Posterior cingulate gyrus (tissue), 11 donors: ENCODE data around the gene OCSTAMP.

Experiments
- DNase-seq, 10 donors: peaks; one replicate each; pipeline versions ENCODE4 v3.0.0 to v3.0.0-alpha.2; 2020 to 2021; ENCODE audit warnings: mixed read lengths in 3 of 10
- intact Hi-C: fragments of 100-400 bp; cut with DNase I; formaldehyde crosslinking; loops from one replicate; pipeline ENCODE4 v1.15.1; 2023

The OCSTAMP gene

GRCh38 chr20:46523108-46523507 is 27.3 kb downstream of the OCSTAMP start:
- DNase-seq: no peak
- intact Hi-C loops: loop anchor here (5.0 kb wide), 1 partner anchor 159 kb away; no protein-coding TSS in a partner anchor

- peak; percentile 34 to 94 (median 64) for DNase-seq
- intact Hi-C loops: loop anchor here (5.0 kb wide), 1 partner anchor 161 kb away; no protein-coding TSS in a partner anchor
These were observed 29.4 kb downstream of the OCSTAMP start for GRCh38 chr20:46520976-46521579.

DNA sequence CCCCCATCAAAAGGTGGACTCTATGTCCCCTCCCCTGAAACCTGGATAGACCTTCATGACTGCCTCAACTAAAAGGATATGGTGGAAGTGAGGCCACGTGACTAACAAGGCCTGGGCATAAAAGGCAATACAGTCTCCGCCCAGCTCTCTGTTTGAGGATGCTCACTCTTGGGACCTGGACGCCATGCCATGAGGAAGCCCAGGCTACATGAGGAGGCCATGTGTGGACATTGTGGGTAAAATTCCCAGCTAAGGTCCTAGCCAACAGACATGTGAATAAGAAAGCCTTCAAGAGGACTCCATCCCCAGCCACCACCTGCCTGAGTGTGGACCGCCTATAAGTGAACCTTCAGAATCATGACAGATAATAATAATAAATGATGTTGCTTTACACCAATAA is 29.9 kb downstream of the OCSTAMP start:
- intact Hi-C loops: loop anchor here (5.0 kb wide), 1 partner anchor 162 kb away; no protein-coding TSS in a partner anchor
- no peak for DNase-seq

- no peak for DNase-seq
- intact Hi-C loops: loop anchor here (5.0 kb wide), 1 partner anchor 163 kb away; no protein-coding TSS in a partner anchor
These were observed 30.9 kb downstream of the OCSTAMP start for GRCh38 chr20:46519471-46520068.

DNA sequence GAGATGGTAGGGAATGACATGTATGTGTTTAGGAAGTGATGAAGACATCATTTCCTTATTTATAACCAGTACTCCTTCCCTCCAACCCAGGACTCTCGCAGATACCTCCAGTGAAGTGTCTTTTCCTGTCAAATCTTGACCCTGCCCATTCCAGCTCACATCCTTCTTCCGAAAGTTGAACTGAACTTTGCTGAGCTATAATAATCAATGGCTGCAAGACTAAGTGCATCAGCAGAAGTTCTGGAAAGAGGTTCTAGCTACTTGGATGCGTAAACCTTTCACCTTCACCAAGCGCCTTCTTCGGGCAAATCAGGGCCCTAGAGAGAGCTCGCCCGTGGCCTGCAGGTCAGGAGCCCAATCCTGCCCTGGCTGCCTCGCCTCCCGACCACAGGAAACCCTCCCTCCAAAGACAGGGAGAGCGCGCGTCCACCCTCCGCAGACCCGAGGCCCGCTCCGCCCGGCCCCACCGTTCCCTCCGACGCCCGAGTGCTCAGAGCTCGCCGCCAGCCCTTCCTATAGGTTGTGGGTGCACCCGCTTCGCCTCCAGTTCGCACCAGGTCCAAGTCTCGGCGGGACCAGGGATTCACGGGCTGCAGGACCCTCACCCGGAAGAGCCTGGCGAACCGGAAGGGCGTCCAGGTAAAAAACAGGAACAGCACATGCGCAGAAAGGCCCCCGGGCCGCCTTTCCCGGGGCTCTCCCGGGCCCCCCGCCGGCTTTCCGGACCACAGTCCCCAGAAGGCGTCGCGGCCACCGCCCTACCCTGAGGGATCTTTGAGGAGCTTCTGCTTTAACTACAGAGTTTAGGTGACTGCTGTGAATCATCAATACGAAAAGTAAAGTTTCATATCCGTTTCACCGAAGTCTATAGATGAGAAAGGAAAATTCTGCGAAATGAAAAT is 37.3 kb downstream of the OCSTAMP start, which contains the start of gene ZNF334:
Gene ZNF334 (minus strand): TSS at position 617 of the 902 bp plus-strand sequence. CDS start 1,457 bp downstream, outside the sequence.
- intact Hi-C loops: no loop called here
- DNase-seq: peak; percentile 38 to 96 (median 72)

DNA sequence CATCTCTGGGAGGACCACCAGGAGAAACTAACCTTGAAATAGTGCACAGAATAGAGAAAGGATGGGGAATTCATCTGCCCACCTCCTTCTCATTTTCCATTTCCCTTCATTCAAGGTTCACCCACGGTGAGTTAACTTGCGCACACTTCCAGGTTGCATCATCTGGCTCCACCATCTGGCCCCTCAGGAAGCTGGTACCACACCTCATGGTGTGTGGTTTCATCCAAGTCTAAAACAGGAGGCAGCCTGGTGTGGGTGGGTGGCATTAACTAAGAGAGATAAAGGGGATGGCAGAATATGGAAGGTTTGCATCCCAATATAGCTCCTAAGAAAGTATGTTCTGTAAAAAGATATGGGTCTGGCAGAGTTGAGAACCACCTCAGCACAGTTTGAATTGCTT is 40.9 kb downstream of the OCSTAMP start:
- intact Hi-C loops: no loop called here

GRCh38 chr20:46507760-46508407 is 42.6 kb downstream of the OCSTAMP start:
- DNase-seq: no peak
- intact Hi-C loops: no loop called here

More for the DNA sequence above, 40.9 kb downstream of the OCSTAMP start:
- DNase-seq: peak in 8 of 10 donors; percentile 40 to 93 (median 60)

- DNase-seq: no peak
These were observed 44.9 kb downstream of the OCSTAMP start for GRCh38 chr20:46505506-46505905.

DNA sequence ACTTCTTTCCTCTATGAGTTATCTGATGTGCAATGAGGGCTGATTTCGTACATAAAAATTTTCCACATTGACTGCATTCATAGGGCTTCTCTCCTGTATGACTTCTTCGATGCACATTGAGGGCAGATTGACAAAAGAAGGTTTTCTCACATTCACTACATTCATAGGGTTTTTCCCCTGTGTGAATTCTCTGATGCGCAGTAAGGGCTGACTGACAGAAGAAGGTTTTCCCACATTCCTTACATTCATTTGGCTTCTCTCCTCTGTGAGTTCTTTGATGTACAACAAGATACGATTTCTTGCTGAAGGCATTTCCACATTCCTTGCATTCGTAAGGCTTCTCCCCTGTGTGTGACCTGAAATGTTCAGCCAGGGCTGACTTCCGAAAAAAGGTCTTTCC is 48.5 kb downstream of the OCSTAMP start:
- DNase-seq: no peak
- intact Hi-C loops: no loop called here

More at GRCh38 chr20:46505506-46505905, 44.9 kb downstream of the OCSTAMP start:
- intact Hi-C loops: no loop called here

- no peak for DNase-seq
- intact Hi-C loops: no loop called here
These were observed 49.0 kb downstream of the OCSTAMP start for GRCh38 chr20:46501337-46501942.

- intact Hi-C loops: no loop called here
- DNase-seq: no peak
These were observed 56.4 kb downstream of the OCSTAMP start for GRCh38 chr20:46494077-46494476.

GRCh38 chr20:46491354-46491753 is 59.1 kb downstream of the OCSTAMP start:
- intact Hi-C loops: no loop called here
- no peak for DNase-seq
